MM.1S (cell line): ENCODE data around the gene MAP3K7CL.
"Not testable (repeated sequence)": the region's sequence is repeated elsewhere in the genome, so short reads cannot be mapped to it uniquely, and the experiment has no call there.

Source experiments
- DNase-seq: peaks from one replicate; pipeline ENCODE4 v3.0.0-alpha.2; 2015
- H2AFZ ChIP-seq: fragments of 300-600 bp; sonication (generic); 2 replicates; pipeline ENCODE4 v1.6.0; 2016; ENCODE audit warnings: antibody characterized with exemption, low read length
- H3F3A ChIP-seq: fragments of 300-600 bp; sonication (generic); 2 replicates; pipeline ENCODE4 v1.6.1; 2016; ENCODE audit warnings: mild to moderate bottlenecking, antibody characterized with exemption, low read length, moderate library complexity, mixed read lengths; ENCODE audit not compliant: insufficient read depth
- H3K27ac ChIP-seq: fragments of 300-600 bp; sonication (generic); 2 replicates; pipeline ENCODE4 v1.5.1; 2016; ENCODE audit warnings: mild to moderate bottlenecking, low read length
- H3K27me3 ChIP-seq: fragments of 300-600 bp; sonication (generic); replicated peaks from 2 replicates; pipeline ENCODE4 v1.6.0; 2016; ENCODE audit warnings: low read length; ENCODE audit not compliant: insufficient read depth
- H3K36me3 ChIP-seq: fragments of 300-600 bp; sonication (generic); replicated peaks from 2 replicates; pipeline ENCODE4 v1.6.1; 2016; ENCODE audit warnings: mild to moderate bottlenecking, low read length, mixed read lengths; ENCODE audit not compliant: insufficient read depth
- H3K4me1 ChIP-seq: fragments of 300-600 bp; sonication (generic); 2 replicates; pipeline ENCODE4 v1.6.1; 2016; ENCODE audit warnings: low read length, mixed read lengths
- H3K4me2 ChIP-seq: fragments of 300-600 bp; sonication (generic); 2 replicates; pipeline ENCODE4 v1.6.0; 2016; ENCODE audit warnings: low read depth, low read length
- H3K4me3 ChIP-seq: fragments of 300-600 bp; sonication (generic); 2 replicates; pipeline ENCODE4 v1.5.1; 2016; ENCODE audit warnings: low read length, mixed read lengths
- H3K79me2 ChIP-seq: fragments of 300-600 bp; sonication (generic); 2 replicates; pipeline ENCODE4 v1.6.1; 2016; ENCODE audit warnings: mixed run types, low read length, mixed read lengths
- H3K9ac ChIP-seq: fragments of 300-600 bp; sonication (generic); 2 replicates; pipeline ENCODE4 v1.6.1; 2016; ENCODE audit warnings: low read length, mixed read lengths
- H3K9me2 ChIP-seq: fragments of 300-600 bp; sonication (generic); replicated peaks from 2 replicates; pipeline ENCODE4 v1.6.1; 2016; ENCODE audit warnings: mild to moderate bottlenecking, low read length, mixed read lengths; ENCODE audit not compliant: insufficient read depth
- H3K9me3 ChIP-seq: fragments of 300-600 bp; sonication (generic); replicated peaks from 2 replicates; pipeline ENCODE4 v1.6.1; 2016; ENCODE audit warnings: mild to moderate bottlenecking, low read length, mixed read lengths; ENCODE audit not compliant: insufficient read depth
- H4K20me1 ChIP-seq: fragments of 300-600 bp; sonication (generic); 2 replicates; pipeline ENCODE4 v1.6.1; 2016; ENCODE audit warnings: mild to moderate bottlenecking, low read length, moderate library complexity, mixed read lengths; ENCODE audit not compliant: insufficient read depth
- CTCF ChIP-seq: fragments of 300-600 bp; sonication (generic); IDR thresholded peaks from 2 replicates; pipeline ENCODE4 v1.5.1; 2016; ENCODE audit warnings: antibody characterized with exemption, low read length, mixed read lengths
- EZH2 ChIP-seq: fragments of 300-600 bp; sonication (generic); optimal IDR thresholded peaks from 2 replicates; pipeline ENCODE3; 2017; ENCODE audit warnings: low read depth, mild to moderate bottlenecking, antibody characterized with exemption, low read length, mixed read lengths
- EZH2phosphoT487 ChIP-seq: fragments of 300-600 bp; sonication (generic); IDR thresholded peaks from 2 replicates; pipeline ENCODE4 v1.6.1; 2018; ENCODE audit warnings: antibody characterized with exemption, low read length

Gene MAP3K7CL

GRCh38 chr21:29155118-29155932 lies 24.9 kb downstream of the MAP3K7CL start:
- H3K36me3 ChIP-seq, result no peaks in the 10 kb centered on the region
- H3K4me2 ChIP-seq, result no peak overlapping the region
- H4K20me1 ChIP-seq, result no peaks in the 10 kb centered on the region
- no peak overlapping the region for H2AFZ ChIP-seq
- H3K9me2 ChIP-seq, result no peaks in the 10 kb centered on the region
- TF ChIP-seq EZH2phosphoT487 (no peak), EZH2 (no peak)
- H3K79me2 ChIP-seq, result no peaks in the 10 kb centered on the region
- no peak for DNase-seq
- H3K9ac ChIP-seq, result no peak overlapping the region
- H3K4me3 ChIP-seq, result no peak overlapping the region
- H3K27ac ChIP-seq, result no peak overlapping the region
- H3K4me1 ChIP-seq, result no peaks in the 10 kb centered on the region
- H3K9me3 ChIP-seq, result no peaks in the 10 kb centered on the region
- no peaks in the 10 kb centered on the region for H3K27me3 ChIP-seq
- no peaks in the 10 kb centered on the region for H3F3A ChIP-seq

GRCh38 chr21:29155933-29156260 lies 25.5 kb downstream of the MAP3K7CL start:
- Histone ChIP-seq H3K4me1 (no peaks in the 10 kb centered on the region), H3K4me3 (no peak overlapping the region), H4K20me1 (no peaks in the 10 kb centered on the region), H3F3A (no peaks in the 10 kb centered on the region), H3K27me3 (no peaks in the 10 kb centered on the region), H3K27ac (no peak overlapping the region), H2AFZ (no peak overlapping the region), H3K4me2 (no peak overlapping the region), H3K9ac (no peak overlapping the region), H3K36me3 (no peaks in the 10 kb centered on the region), H3K9me3 (no peaks in the 10 kb centered on the region), H3K9me2 (no peaks in the 10 kb centered on the region), H3K79me2 (no peaks in the 10 kb centered on the region)
- no peak for DNase-seq
- TF ChIP-seq EZH2, result no peak
- TF ChIP-seq EZH2phosphoT487, result no peak
- TF ChIP-seq CTCF, result no peak

GRCh38 chr21:29157080-29157479 lies 26.6 kb downstream of the MAP3K7CL start:
- no peaks in the 10 kb centered on the region for H4K20me1 ChIP-seq
- H3K27ac ChIP-seq, result no peak overlapping the region
- no peak for DNase-seq
- no peaks in the 10 kb centered on the region for H3K4me1 ChIP-seq
- H3K9me2 ChIP-seq, result no peaks in the 10 kb centered on the region
- no peak overlapping the region for H3K4me2 ChIP-seq
- H3K9ac ChIP-seq, result no peak overlapping the region
- no peaks in the 10 kb centered on the region for H3F3A ChIP-seq
- H3K36me3 ChIP-seq, result no peaks in the 10 kb centered on the region
- no peaks in the 10 kb centered on the region for H3K27me3 ChIP-seq
- TF ChIP-seq CTCF (no peak), EZH2 (no peak), EZH2phosphoT487 (no peak)
- no peaks in the 10 kb centered on the region for H3K79me2 ChIP-seq
- no peaks in the 10 kb centered on the region for H3K9me3 ChIP-seq
- no peak overlapping the region for H3K4me3 ChIP-seq
- H2AFZ ChIP-seq, result no peak overlapping the region

- H2AFZ ChIP-seq, result no peak overlapping the region
- H3K4me1 ChIP-seq, result no peaks in the 10 kb centered on the region
- H3K9me2 ChIP-seq, result no peaks in the 10 kb centered on the region
- no peak for DNase-seq
- H3K36me3 ChIP-seq, result no peaks in the 10 kb centered on the region
- TF ChIP-seq CTCF (no peak), EZH2 (no peak), EZH2phosphoT487 (no peak)
- H3K4me3 ChIP-seq, result no peak overlapping the region
- no peak overlapping the region for H3K9ac ChIP-seq
- H3F3A ChIP-seq, result no peaks in the 10 kb centered on the region
- no peak overlapping the region for H3K4me2 ChIP-seq
- H4K20me1 ChIP-seq, result no peaks in the 10 kb centered on the region
- no peaks in the 10 kb centered on the region for H3K79me2 ChIP-seq
- no peaks in the 10 kb centered on the region for H3K27me3 ChIP-seq
- no peak overlapping the region for H3K27ac ChIP-seq
- no peaks in the 10 kb centered on the region for H3K9me3 ChIP-seq
Measured at GRCh38 chr21:29159842-29160241, 29.4 kb downstream of the MAP3K7CL start.

- not testable (repeated sequence) for H3K4me1 ChIP-seq, H3K27ac ChIP-seq
Measured at GRCh38 chr21:29162825-29163224, 32.4 kb downstream of the MAP3K7CL start.

More at GRCh38 chr21:29162825-29163224, 32.4 kb downstream of the MAP3K7CL start:
- H3K4me3 ChIP-seq, H3K79me2 ChIP-seq, H3K9me3 ChIP-seq, H3F3A ChIP-seq, H3K9ac ChIP-seq, DNase-seq, H3K36me3 ChIP-seq, H4K20me1 ChIP-seq, H3K27me3 ChIP-seq, H3K9me2 ChIP-seq, H3K4me2 ChIP-seq, H2AFZ ChIP-seq: not testable (repeated sequence)
